Measurements from ENCODE around the gene GHR. TPM values are rescaled to one million over a fixed set of nuclear protein-coding genes. Genes with fewer than 3 reads are reported as not detected.

Gene GHR
- 0.97 and 2.2 TPM in 2 replicates for total RNA-seq

- peak; percentile 88 for DNase-seq (ENCODE audit: low read depth)
- peak; percentile 75 for TF ChIP-seq CTCF (IDR thresholded peaks at IDR 0.05; ENCODE audit: insufficient read depth, low read depth, low read length)
- peak within 1 kb of the TSS; percentile 63 for H3K4me3 ChIP-seq (ENCODE audit: low read depth, low read length)
Measured at GRCh38 chr5:42423285-42424165, at the start of gene GHR. GHR (plus strand) TSS chr5:42423439; CDS start chr5:42565875, 142,436 bp downstream.

- TF ChIP-seq CTCF (IDR thresholded peaks at IDR 0.05; ENCODE audit: insufficient read depth, low read depth, low read length), result no peak
- no peak for DNase-seq (ENCODE audit: low read depth)
- no peak overlapping the region for H3K4me3 ChIP-seq (ENCODE audit: low read depth, low read length)
Measured at GRCh38 chr5:42374679-42375273, 48.5 kb upstream of the GHR start.

- no peak for DNase-seq (ENCODE audit: low read depth)
- H3K4me3 ChIP-seq (ENCODE audit: low read depth, low read length), result no peak overlapping the region
- no peak for TF ChIP-seq CTCF (IDR thresholded peaks at IDR 0.05; ENCODE audit: insufficient read depth, low read depth, low read length)
Measured at GRCh38 chr5:42377496-42377895, 45.7 kb upstream of the GHR start.

- no peak for TF ChIP-seq CTCF (IDR thresholded peaks at IDR 0.05; ENCODE audit: insufficient read depth, low read depth, low read length)
Measured at GRCh38 chr5:42381973-42382372, 41.3 kb upstream of the GHR start.

GRCh38 chr5:42387563-42387962, 35.7 kb upstream of the GHR start:
- DNase-seq (ENCODE audit: low read depth), result no peak
- no peak for TF ChIP-seq CTCF (IDR thresholded peaks at IDR 0.05; ENCODE audit: insufficient read depth, low read depth, low read length)
- H3K4me3 ChIP-seq (ENCODE audit: low read depth, low read length), result no peak overlapping the region

More at GRCh38 chr5:42381973-42382372, 41.3 kb upstream of the GHR start:
- no peak overlapping the region for H3K4me3 ChIP-seq (ENCODE audit: low read depth, low read length)
- no peak for DNase-seq (ENCODE audit: low read depth)

GRCh38 chr5:42390115-42390514, 33.1 kb upstream of the GHR start:
- H3K4me3 ChIP-seq (ENCODE audit: low read depth, low read length), result no peak overlapping the region
- TF ChIP-seq CTCF (IDR thresholded peaks at IDR 0.05; ENCODE audit: insufficient read depth, low read depth, low read length), result no peak
- no peak for DNase-seq (ENCODE audit: low read depth)
